Right lung (tissue), 5 donors: Measurements from ENCODE around the gene DOC2B. TPM values are rescaled to one million over a fixed set of nuclear protein-coding genes. Genes with fewer than 3 reads are reported as not detected.

Source experiments
- DNase-seq, 2 donors: peaks; one replicate each; pipeline ENCODE4 v3.0.0-alpha.2; 2013
- polyA plus RNA-seq, 5 donors: library from polyadenylated mRNA; unstranded; fragments of 120-200 nt; gene quantifications; one replicate each; pipeline versions ENCODE4 v1.2.1 to v1.2.3, GENCODE V29; 2013; ENCODE audit warnings: inconsistent platforms in 1 of 5, low replicate concordance in 1 of 5; ENCODE audit not compliant: insufficient read length in 5 of 5, insufficient read depth in 1 of 5

DOC2B gene
- polyA plus RNA-seq, 5 donors = 2.2 to 3.7 (median 3.6) TPM

DNA sequence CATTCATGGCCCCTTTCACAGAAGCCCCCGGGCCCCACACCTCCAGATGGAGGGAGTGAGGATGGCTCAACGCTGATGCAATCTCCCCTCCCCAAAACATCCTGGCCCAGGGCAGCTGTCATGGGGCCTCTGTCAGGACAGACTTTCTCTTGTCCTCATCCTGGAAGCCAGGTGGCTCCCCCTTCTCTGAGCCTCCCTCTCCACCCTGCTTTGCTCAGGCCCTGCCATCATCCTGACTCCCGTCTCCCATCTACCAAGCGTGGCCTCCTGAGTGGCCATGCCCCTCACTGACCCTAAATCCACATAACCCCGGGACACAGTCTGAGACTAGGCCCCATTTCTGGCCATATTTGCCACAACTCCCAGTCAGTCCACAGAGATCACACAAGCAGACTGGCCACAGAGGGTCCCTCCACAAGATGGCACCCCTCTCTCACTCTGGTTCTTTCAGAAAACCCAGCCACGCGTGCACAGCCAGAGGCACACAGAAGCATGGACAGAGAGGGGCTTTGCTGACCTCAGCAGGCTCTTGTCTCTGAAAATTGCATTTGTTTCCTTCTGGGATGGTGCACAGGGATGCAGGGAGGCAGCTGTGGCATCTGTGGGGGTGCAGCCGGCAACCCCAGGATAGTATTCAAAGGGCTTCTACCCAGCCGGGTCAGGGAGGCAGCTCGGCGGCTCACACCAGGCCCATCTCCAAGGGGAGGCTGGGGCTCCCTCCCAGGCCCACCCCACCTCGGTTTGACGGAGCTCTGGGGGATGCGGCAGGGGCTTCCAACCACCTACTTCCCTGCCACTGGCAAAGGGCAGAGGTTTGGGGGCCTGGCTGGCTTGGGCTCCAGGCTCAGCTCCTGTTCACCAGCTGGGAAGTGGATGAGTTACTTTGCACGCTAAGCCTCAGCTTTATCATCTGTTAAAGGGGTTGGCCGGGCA lies 16.9 kb downstream of the DOC2B start:
- DNase-seq = peak in 1 of 2 donors; percentile 52

DNA sequence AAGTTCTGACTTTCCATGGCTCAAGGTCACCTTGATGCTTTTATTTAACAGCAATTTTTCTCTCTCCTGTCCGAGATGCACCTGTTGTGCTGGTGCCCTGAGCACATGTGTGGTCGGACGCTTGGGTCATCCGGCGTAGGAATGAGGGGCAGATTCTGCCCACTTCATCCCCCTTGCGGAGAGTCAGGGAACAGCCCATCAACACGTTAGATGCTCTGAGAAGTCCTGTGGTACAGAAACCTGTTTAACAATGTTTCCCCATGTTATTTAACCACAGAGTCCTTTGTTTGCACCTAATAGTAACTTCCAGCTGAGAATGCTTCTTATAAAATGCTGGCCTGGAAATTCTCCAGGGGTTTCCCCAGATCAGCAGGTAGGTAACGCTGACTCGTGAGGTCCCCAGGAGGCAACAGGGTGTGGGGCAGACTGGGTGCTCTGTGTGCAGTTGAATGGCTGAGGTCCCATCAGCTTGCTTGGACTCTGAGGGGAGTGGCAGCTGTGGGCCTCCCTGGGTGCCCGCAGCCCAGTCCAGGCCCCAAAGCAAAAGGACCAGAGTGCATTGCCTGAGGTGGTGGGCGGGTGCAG lies 17.8 kb downstream of the DOC2B start:
- DNase-seq = no peak

DNA sequence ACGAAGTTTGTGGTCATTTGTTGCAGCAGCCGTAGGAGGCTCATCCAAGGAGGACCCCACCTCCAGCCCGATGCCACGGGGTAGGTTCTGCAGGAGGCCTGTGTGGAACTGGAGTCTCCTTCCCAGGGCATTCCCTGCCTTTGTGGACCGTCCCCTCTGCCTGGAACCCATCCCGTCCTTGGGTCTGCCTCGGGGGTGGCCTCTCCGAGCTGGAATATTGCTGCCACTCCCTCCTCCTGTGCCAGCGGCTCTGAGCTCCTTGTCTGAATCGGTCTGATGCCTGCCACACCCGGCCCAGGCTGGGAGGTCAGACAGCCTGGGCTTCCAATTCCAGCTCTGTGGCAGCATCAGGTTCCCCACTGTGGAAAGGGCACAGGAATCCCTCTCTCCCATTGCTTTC lies 18.8 kb downstream of the DOC2B start:
- DNase-seq = no peak

DNA sequence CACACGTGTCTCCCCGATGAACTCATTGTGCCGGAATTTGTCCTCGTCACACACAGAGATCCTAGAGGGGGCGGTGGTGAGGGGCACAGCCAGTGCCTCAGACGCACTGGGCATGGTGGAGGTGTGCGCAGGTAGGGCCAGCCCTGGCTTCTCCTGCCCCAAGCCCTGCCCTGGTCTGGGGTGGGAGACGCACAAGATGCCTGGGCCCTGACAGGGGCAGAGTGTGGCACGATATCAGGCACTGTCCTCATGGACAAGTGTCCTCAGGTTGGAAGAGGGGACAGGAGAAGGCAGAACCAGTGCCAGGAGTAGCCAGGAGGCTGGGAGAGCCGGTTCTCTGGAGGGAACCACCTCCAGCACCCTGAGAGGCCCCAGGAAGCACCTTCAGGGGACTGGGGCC lies 20.0 kb downstream of the DOC2B start:
- no peak for DNase-seq

DNA sequence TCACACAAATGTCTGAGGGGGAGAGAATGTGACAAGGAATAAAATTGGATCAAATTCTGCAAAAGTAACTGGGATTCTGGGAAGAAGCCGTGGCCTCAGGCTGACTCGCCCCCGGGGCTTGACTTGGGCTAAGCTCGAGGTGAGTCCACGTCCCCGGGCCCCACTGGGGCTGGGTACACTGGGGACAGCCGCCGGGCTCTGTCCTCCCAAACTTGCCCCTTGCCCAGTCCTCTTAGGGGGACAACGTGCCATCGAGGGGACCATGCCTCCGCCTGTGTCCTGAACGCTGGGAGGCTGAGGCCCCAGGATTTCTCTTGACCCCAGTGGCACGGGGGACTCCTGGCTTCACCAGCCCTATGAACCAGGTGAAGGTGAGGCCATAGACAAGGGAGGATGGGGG lies 21.1 kb downstream of the DOC2B start:
- DNase-seq = no peak

DNA sequence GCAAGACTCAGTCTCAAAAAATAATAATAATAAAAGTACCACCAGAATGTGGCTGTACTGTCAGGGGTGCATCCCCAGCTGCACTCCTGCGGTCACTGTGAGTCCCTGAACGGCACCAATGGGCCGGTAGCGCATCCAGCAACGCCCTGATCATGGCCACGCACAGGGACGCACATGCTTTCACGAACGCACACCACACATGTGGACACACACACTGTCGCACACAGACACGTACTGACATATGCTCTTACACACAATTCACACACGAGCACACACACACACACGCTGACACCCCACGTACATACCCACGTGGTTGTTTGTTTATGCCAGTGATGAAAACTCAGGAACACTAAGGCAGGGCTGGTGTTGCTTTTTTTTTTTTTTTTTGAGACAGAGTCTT lies 21.8 kb downstream of the DOC2B start:
- DNase-seq = no peak

DNA sequence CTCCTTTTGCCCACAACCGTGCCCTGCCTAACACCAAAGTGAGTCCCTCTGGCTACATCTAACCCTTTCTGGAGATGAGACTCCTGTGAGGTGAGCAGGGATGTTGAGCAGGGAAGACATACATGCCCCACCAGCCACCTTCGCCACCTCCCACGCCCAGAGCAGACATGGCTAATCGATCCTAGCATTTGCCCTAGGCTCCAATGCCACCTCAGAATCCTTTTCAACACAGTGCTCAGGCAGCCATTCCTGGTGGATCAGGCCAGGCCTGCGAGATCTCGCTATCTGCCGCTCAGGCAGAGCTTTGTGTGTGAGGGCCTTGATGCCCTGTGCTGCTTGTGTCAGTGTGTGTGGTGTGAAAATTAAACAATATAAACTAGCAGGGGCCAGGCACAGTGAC lies 23.1 kb downstream of the DOC2B start:
- DNase-seq = no peak

DNA sequence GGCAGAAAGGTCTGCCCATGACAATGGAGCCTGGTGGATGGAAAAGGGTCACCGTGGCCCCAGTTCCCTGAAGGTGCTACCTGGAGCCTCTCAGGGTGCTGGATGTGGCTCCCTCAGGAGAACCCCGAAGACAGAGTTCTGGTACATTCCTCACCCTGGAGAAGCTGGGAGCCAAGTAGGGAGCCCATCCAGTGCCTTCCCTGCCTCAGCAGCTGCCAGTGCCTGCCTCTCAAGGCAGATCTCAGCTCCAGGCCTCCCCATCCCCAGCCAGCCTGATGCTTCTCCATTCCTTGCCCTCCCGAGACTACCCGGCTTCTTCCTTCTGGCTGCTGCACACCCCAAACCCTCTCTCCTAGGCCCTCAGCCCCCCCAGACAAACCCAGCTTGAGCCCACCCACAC lies 23.5 kb downstream of the DOC2B start:
- no peak for DNase-seq

DNA sequence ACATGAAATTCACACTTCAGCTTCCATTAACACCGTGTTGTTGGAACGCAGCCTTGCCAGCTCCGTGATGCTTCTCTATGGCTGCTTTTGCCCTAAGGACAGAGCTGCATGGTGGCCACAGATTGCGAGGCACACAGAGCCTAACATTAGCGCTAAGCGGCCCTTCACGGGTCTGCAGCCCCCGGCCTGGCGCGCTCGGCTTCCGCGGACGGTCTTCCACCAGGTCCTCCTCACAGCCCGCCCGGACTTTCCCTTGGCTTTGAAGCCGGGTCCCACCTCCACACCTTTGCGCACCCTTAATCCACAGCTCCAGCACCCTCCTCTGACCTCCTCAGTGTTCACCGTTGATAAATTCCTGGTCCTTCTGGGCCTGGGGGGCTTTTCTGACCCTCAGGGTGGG lies 24.5 kb downstream of the DOC2B start:
- DNase-seq = no peak

DNA sequence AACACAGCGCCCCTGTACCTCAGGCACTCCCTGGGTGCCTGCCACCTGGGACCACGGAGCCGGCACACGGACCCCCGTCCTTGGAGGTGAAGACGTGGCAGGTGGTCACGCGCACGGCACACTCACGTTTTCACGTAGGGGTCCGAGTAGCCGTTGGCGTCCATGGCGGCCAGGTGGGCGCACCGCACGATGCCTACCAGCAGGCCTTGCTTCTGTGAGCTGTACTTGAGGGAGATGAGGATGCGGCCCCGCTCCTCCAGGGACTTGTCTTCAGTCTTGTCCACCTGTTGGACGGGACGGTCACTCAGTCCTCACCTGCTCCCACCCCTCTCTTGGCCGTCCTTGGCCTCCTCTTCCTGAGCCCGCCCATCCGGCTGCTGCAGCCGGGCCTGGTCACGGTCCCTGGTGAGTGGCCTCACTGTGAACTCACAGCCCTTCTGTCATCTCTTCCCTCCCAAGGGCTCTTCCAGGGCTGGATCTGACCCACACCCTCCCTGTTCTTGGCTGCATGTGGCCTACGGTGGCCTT lies 25.3 kb downstream of the DOC2B start:
- DNase-seq = no peak

DNA sequence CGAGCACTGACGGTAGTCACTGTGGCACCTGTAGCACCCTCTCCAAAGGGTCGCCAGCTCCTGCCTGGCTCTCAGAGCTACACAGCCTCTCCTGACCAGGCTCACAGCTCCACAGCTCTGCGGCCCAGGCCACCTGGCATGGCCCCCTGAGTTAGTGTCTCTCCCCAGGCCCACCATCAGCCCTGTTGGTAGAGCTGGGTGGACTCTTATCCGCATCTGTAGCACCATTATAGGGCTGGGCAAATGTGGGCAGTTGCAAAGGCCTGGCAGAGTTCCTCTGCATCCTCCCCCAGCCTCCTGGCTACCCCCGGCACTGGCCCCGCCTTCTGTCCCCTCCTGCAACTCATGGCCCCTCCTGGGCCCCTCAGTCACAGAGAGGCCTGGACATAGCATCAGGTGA lies 25.9 kb downstream of the DOC2B start:
- no peak for DNase-seq

DNA sequence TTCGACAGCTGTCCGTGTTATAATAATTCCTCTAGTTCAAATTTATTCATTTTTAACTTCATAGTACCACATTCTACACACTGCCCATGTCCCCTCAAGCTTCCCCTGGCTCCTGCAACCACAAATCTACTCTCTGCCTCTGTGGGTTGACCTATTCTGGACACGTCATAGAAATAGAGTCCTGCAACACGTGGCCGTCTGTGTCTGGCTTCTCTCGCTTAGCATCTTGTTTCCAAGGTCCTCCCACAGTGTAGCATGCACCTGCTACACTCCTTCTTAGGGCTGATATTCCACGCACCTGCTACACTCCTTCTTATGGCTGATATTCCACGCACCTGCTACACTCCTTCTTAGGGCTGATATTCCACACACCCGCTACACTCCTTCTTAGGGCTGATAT lies 27.6 kb downstream of the DOC2B start:
- no peak for DNase-seq

DNA sequence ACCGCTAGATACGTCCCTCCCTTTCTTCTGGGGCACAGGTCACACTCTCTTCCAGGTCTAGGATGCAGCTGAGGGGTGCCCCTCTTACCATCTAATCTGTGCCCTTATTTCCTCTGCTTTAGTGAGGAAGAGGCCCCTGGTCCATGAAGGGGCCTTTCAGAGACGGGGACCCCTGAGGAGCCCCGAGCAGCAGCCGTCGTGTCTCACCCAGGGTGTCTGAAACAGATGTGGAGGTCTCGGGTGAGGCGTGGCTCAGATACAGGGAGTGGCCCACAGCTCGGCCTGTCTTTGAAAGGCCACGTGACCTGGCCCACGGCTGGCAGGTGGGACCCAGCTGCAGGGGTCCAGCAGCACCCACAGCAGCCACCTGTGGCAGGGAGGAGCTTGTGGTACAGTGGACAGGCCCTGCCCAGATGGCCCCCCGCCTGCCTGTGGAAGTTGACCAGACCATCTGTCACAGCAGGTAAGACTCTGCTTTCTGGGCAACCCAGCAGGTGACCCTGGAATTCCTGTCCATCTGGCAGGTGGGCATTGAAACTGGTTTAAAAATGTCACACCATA lies 28.5 kb downstream of the DOC2B start:
- DNase-seq = no peak

DNA sequence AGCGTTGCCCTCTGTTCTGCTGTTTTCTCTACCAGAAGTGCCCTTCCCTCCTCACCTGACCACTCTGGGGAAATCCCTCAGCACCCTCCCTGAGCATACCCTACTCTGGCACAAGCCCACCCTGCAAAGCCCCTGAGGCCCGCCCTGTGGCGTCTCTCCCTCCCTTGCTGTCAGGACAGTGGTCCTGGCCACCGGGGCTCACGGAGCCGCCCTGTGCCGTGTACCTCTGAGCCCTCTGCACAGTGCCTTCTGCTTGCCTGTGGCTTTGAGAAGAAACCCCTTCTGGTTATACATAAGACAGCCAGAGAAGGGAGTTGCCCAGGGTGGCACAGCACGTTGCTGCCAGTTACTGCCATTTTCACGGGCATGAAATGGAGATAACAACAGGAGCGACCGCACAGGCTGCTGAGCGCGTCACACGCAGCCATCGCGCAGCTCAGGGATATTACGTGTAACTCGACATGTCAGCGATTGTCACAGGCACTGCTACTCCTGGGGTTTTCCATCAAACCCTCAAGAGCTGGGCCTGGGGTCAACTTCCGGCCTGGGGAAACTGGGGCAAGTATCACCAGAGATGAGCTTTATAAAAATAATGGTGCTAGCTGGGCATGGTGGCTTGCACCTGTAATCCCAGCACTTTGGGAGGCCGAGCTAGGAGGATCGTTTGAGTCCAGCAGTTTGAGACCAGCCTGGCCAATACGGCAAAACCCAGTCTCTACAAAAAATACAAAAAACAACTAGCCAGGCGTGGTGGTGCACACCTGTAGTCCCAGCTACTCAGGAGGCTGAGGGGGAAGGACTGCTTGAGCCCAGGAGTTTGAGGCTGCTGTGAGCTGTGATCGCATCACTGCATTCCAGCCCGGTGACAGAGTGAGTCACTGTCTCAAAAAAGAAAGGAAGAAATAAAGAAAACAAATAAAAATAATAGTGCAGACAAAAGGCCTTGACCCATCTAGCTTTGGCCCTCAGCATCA lies 29.3 kb downstream of the DOC2B start:
- DNase-seq = no peak

DNA sequence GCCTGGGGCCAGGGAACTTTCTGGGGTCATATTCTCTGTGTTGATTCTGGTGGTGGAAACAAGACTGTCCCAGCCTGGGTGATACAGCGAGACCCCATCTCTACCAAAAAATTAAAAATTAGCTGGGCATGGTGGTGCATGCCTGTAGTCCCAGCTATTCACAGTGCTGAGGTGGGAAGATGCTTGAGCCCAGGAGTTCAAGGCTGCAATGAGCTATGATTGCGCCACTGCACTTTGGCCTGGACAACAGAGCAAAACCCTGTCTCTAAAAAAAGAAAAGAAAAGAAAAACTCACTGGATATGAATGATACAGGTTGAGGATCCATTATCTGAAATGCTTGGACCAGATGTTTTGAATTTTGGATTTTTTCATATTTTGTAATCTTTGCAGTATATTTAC lies 30.4 kb downstream of the DOC2B start:
- DNase-seq = no peak

DNA sequence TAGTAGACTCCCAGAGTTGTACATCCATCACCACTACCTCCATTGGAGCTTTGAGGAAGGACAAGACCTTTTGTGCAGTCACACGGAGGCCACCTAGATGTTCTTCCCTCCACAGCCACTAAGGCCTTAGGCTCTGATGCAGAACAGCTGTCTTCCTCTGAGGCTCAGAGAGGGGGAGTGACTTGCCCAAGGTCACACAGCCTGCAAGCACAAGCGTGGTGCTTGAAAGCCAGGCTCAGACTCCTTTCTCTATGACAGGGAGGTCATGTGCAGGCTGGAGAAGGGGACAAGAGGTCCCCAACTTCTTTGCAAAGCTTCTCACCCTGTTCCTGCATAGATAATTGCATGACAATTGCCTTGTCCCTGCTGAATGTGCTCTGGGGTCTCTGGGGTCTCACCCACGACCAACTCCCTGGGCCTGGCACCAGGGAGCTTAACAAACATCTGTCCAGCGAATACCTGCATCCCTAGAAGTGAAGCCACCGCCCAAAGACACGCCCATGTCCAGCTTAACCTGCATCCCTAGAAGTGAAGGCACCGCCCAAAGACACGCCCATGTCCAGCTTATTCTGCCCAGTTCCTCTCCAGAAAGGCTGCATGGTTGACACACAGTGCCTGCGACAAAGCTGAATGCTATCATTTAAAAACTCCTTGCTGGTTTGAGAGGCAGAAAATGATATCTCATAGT lies 31.4 kb downstream of the DOC2B start:
- DNase-seq = no peak

DNA sequence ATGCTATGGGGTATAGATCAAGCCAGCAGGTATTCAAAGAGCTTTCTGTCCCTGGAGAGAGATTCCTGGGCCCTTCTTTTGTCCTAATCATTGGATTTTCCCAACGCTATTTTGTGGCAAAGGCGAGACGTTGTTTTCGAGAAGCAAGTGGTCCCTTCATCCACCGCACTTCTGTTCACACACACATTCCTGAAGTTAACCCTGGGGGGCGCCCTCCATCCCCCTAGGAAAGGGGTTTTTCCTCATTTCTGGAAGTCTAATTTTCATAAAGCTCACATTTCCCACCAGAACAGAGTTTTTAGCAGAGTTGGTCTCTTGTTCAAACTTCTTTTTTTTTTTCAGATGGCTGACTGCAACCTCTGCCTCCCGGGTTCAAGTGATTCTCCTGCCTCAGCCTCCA lies 32.2 kb downstream of the DOC2B start:
- DNase-seq = no peak

DNA sequence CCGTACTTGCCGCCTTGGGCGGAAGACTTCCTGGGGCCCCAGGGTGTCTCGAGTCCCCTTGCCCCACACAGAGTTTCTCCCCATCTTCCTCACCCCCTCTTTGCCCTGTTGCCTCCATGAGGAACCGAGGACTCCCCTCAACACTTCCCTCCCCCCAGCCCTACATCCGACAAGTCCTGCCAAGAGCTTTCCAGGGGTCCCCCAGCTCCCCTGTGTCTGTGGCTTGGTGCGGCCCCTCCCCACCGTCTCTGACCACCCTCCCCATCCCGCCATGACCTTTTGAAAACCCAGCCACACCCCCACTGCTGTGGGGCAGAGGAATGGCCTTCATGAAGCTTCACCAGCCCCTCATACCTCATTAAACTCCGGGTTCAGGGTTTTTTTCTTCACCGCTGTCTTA lies 32.7 kb downstream of the DOC2B start:
- DNase-seq = no peak

DNA sequence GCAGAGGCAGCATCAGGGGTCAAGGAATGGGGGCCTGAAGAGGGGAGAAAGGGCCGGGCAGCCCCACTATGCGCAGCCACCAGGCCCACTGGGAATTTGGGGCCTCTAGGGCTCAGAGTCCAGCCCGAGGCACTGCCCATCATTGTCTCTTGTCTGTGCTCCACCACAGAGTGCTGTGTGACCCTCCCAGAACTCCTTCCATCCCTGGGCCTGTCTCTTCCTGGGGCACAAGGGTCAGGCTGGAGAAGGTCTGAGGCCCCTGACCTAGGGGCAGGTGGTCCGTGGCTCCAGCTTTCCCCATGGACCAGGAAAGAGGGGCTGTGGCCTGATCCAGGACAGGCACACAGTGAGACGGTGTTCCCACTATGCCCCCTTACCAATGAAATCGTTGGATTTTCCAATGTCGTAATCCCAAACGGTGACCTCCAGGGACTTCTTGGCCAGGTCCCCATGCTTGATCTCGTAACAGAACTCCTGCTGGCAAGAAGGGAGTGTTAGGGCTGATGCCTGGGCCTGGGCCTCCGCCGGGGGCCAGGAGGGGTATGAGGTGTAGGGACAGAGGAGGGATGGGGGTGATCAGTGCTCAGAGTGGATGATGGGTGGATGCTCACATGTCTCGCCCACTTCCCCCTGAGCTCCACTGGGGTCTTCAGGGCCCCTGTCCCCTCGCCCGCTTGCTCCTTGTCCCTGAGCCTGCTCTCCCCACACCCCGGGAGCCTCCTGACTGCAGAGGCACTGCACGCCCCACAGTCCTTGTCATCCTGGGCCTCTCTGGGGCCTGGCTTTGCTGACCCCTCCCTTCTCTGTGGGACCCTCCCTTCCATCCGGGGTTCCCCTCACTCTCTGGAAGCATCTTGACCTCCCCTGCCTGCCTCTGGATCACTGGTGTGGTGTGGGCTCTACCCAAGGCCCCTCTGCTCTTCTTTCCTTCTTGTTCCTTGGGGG lies 33.4 kb downstream of the DOC2B start:
- DNase-seq = no peak
